ENCODE results near the gene ITPR2.

The ITPR2 gene

DNA sequence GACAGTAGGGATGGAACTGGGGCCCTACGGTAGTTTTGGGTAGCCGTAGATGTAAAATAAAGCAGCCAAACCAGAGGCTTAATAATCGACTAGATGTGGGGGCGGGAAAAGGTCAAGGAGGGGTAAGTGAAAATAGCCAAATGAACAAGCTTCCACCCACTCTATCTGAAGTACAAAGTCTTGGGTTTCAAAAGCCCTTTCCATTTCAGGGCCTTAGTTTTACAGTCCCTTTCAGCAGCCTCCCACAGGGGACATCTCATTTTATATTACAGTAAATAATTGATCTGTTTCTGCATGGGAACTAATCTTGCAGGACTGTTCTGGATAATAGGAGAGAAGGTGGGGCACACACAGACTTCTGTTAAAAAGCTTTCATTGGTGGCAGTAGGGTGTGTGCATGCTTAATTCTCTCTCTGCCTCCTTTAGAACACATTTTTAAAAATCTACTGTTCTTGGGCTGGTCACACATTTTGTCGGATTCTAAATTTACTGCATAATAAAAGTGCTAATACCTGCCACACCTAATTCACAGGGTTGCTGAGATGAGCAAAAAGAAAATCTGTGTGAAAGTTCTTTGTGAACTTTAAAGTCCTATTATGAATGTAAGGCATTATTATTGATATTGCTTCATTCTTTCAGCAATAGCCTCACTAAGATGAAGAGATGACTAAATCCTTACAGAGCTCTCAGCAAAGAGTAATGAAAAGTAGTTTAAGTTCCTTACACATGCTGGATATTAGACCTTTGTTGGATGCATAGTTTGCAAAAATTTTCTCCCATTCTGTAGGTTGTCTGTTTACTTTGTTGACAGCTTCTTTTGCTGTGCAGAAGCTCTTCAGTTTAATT is 104.6 kb downstream of the ITPR2 start:
- no peak for DNase-seq

DNA sequence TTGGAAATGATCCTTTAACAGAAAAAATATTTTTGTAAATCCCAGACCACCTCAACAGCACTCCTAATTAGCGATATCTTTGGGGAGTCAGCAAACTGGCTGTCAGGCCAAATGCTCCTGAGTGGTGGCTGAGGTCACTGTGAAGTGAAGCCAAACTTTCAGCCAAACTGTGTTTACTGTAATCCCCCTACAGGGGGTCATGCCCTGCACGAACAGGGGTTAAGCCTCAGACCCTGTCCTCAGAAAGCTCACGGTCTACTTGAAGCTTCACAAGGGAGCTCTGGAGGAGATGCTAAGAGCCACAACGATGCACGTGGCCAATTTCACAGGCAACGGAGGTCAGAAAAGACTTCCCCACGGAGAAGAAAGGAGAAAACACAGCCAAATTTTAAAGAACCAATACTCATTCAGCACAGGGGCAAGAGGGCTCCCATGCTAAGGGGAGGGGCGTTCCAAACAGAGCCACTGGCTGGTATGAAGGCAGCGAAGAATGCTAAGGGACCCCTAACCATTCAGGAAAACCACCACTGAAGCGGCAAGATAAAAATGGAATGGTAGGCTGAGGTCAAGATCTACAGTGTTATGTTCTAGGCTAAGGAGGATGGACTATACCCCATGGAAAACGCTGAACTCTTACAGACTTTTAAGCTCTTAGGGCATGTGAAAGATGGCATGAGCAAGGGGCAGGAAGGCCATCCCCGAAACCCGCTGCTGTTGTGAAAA is 105.4 kb downstream of the ITPR2 start:
- DNase-seq: no peak

DNA sequence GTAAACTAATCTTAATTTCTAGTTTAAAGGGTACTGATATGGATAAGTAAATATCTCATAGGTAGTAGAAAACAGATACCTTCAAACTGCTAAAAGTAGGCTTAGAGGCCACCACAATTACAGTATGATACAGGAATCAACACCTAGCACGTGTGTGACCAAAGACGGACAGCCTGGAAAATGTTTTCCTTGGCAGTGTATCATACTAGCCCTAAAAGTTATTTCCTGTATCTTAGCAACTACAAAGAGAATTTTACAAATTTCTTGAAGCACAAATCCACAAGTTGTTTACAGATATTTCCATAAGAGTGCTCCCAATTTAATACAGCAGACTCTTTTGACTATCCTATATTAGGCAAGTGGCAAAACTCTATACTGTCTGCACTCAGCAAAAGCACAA is 106.0 kb downstream of the ITPR2 start:
- no peak for DNase-seq

DNA sequence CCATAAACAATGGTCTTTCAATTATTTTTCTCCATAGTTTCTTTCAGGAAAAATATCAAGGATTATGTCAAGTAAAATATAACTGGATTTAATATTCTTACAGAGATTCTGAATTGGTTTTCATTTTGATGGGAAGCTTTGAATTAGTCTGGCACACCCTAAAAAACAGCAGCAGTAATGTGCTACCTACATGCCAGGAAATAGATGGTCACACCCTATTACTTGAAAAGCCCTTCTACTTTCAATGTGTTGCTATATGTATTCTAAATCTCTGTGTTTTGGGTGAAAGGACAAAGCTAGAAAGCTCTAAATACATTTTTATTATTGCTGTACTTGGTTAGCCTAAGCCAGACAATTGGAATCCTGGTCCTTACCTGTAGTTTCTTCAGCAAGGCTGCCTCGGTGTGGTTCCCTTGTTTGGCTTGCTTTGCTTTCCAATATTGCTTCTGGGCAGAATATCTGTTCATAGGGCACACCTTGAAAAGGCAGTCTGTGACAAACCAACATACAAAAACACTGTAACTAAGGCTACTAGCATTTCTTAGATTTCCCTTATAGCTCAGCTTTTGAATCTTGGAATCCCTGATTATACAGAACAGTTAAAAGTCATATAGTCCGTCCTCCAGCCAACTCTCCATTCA is 107.6 kb downstream of the ITPR2 start:
- DNase-seq: no peak

DNA sequence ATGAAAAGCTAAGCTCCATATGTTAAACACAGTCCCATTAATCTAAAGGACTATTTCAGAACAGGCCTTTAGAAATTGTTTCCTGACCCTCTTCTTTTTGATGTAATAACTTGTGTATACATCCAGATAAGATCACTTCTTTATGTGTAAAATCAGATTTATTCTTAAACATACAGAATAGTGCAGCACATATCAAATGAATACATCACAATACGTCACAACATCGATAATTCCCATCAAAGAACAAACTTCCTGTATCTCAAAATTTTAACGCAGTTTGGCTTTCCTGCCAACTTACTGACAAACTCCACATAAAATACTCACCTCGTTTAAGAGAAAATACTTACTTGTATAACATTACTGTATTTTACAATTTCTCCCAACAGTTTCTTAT is 108.7 kb downstream of the ITPR2 start:
- no peak for DNase-seq

DNA sequence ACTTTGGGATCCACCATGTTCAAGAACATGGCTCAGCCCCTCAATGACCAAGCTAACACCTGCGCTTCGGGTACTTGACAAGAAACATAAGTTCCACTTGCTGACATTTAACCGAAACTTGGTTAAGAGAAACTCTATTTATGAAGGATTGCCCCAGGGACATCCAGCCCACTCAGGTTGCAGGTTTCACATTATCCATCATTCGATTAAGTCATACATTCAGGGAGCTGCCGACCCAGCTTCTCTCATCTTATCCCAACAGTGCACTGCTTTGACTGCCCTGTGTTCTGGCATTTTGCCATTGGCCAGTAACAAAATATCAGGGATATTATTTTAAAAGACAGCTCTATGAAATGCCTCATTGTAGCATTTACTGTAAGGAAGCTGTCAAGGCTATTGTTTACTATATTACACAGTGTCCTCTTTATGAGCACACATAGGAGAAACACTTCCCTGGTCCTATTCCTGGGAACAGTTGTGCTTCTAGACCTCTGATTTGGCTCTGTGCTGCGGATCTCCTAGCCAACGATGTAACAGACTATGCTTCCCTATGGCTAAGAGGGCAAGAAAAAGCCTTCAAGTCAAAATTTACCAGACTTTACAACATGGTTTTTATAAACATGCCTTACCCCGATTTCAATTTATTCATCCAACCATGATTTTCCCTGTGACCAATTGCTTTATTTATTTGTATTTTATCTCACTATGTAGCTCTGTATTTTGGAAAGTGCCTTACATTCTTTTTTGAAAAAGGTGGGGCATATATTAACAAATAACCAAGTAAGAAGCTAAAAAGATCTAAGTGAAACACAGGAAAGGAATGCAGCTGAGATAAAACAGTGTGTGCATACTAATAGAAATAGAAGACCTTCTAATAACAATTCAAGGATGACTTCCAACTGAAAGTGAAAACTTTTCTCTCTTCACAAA is 109.3 kb downstream of the ITPR2 start:
- DNase-seq: no peak

DNA sequence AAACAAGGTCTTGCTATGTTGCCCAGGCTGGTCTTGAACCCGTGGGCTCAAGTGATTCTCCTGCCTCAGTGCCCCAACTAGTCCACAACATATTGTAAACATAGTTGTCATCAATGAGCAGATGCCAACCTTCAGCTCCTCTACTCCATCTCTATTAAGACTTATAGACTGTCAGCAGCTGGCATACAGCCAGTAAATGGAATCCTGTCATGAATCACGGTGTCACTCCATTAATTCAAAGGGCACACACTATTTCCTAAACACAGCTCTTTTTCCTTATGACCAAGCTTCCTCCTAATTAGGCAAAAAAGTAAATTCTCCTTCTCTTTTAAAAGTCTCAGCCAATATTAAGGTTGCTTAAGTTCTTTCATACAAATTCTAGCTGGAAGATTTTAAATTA is 111.2 kb downstream of the ITPR2 start:
- no peak for DNase-seq

DNA sequence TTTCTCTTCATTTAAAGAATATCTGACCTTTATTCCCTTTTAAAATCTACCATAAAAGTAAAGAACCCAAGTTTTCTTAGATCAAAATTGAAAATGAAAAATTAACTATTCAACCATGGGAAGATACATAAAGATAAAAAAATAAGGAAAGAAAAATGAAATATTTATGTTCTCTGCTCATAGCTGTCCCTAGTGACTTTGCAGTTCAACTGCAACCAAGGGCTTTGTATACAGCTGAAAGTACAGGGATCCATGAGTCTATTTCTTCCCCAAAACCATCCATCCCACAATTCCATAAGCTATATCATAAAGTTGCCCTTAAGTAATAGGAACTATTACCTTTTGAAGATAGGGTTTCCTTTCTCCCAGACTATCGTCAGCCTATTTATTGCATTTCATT is 113.1 kb downstream of the ITPR2 start:
- no peak for DNase-seq

DNA sequence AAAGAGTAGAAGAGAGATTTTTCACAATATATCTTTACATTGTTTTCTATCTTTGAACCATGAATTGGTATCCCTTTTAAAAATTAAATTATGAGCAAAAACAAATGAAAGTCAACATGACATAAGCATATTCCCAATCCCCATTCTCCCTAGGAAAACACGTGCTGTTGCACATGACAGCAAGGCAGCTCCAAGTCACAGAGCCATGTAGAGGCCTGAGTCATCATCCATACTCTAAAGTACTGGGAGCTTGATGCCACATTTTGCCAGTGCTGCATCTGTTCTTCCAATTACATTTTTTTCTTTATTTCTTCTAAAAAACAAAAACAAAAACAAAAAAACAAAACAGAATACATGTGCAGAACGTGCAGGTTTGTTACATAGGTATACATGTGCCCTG is 115.2 kb downstream of the ITPR2 start:
- no peak for DNase-seq

DNA sequence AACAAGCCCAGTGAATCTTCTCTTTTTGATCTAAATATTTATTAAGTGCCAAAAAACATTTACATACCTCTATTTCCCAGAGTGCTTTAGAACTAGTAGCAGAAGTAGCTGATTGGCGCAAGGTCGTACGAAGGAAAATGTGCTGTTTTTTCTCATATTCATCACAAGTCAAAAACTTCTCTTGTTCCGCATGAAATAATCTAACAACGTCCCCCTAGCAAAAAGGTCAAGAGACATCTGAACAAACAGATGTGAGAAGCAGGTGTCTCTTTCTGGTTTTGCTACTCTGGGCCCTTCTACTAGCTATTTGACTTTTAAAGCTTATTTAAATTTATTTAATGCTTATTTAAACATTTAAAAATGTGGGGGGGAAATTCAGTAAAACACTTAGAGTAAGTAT is 117.8 kb downstream of the ITPR2 start:
- no peak for DNase-seq

DNA sequence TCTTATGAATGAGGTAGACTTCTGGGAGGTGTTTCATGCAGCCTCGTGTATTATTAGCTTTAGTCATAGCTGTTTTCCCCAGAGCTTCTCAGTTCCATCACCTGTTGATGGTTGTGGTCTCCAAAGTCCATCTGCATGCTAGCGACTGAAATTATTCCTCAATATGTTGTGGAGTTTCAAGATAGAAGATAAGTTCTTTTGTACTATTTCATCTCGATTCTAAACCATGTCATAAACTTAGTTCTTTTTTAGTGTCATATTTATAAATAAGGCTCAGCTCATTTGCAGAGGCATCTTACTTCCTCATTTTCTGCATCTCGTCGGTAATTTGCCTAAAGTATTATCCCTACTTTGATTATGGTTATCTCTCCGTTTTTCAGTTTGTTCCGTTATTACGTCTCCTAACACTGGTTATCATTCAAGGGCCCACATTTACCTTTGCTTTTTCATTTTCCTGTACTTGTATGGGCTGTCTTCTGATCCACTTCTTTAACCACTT is 119.1 kb downstream of the ITPR2 start:
- DNase-seq: no peak

DNA sequence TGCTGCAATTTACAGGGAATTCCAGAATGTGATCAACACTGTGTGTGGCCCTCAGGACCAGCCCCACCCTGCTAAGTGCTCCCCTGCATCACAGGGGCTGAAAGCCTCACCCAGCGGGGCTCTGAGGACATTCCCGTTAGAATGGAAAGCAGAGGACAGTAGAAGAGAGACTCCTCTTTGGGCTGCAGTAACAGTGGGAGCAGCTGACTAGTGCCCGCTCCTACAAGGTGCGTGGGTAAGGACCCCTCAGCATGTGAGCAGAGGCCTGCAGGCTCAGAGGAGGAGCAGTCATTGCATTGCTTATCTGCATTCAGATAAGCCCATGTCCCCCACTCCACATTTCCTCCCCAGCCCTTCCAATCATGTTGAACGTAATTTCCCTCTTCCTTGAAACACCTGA is 120.1 kb downstream of the ITPR2 start:
- DNase-seq: no peak

DNA sequence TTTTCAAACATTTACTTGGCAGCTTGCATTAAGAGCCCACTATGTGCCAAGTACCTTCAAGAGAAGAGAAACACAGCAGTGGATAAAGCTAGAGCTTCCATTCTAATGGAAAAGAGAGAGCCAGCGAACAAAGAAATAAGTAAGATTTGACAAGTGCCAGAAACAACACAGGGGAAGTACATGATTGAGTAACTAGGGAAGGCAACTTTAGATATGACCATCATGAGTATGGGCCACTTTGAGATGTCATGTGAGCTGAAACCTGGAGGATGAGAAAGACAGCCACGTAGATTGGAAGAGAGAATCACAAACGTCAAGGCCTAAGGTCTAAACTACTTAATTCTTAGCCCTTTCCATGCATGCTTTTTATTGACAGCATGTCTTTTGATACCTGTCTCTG is 121.4 kb downstream of the ITPR2 start:
- DNase-seq: no peak

DNA sequence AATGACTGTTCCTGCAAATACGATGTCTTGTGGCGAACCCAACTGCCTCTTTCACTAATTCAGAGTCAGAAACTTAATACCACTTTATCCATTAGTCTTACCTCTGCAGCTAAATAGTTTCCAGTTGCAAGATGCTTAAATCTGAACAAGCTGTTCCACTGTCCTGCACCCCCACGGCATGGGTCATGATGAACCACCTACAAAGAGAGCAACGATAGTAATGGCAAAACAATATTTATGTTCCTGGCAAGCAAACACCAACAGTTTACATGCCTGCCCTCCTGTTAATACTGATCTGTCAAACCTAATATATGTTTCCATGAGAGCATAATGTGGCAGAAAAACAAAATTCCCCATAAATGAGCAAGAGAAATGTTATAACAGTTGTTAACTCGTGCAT is 121.9 kb downstream of the ITPR2 start:
- DNase-seq: no peak

DNA sequence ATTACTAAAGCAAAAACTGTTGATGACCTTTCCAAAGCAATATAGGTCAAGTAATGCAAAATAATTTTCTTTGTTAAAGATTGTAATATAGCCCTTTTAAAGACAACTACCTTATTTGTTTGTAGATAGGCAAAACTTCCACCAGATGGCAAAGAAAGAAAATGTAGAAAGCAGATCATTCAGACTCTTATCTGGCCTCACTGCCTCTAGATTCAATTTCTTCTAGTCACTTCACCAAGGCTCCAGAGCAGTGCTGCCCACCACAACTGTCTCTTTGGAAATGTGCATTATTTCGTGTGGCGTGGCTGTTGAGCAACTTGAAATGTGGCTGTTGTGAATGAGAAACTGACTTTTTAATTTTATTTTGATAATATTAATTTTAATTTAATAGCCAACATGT is 127.1 kb downstream of the ITPR2 start:
- no peak for DNase-seq

DNA sequence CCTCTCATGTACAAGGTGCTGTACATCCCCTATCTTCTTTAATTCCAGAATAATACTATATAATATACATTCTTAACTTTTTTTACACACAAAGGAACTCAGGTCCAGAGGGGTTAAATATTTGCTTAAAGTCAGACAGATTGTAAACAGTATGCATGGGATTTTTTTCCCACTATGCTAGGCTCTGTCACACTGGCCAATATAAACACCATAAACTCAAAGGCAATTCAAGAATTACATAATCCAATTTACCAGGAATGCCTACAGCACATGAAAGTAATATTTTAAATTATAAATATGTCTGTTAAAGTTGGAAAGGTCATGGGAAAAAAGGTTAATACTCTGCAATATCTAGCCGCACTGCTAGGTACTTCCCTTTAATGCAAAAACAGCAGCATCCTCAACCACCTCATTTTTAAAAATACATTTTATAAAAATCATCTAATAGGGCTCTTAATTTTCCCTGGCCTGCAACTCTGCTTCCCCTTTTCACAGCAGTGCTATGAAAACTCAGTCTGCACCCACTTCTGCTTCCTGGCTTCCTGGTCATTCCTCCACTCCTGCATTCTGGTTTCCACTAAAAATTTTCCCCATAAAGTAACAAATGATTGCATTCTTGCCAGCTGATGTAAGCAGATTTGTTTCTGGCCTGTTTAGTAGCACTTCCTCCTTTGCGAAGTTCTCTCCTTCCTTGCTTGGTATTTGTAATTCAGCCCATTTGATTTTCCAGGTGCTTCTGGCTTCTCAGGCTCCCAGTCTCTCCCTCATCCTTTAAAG is 128.1 kb downstream of the ITPR2 start:
- DNase-seq: no peak

DNA sequence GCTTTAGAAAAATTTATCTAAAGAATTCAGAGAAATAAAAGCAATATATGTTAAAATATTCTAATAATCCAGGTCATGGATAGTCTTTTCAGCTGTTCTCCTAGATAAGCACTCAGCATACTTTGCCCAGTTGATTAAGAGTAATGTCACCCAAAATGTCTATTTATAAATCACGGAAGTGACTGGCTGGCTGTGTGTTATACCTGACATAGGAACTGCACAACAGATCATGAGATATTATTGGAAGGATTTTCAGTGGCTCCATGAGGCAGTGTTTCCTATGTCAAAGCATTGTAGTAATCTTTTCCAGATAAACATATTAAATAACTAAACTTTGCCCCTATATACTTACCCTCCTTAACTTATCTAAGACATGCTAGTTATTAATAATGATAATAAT is 128.8 kb downstream of the ITPR2 start:
- no peak for DNase-seq

DNA sequence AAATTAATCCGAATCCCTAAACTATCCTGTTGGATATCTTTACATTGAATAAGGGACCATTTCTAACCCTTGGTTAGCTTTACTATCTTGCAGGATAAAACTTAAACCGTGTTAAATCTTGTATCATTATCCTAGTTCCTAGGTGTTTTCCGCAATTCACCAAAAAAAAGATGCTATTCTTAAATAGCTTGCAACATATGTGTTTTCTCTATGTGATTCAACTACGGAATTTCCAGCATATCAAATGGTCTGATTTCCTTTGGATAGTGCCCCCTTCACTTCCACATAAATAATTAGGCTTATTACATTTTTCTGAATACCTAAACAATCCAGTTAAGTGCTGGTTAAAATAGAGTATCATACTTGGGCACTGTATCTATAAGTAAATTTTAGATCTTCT is 130.3 kb downstream of the ITPR2 start:
- no peak for DNase-seq

DNA sequence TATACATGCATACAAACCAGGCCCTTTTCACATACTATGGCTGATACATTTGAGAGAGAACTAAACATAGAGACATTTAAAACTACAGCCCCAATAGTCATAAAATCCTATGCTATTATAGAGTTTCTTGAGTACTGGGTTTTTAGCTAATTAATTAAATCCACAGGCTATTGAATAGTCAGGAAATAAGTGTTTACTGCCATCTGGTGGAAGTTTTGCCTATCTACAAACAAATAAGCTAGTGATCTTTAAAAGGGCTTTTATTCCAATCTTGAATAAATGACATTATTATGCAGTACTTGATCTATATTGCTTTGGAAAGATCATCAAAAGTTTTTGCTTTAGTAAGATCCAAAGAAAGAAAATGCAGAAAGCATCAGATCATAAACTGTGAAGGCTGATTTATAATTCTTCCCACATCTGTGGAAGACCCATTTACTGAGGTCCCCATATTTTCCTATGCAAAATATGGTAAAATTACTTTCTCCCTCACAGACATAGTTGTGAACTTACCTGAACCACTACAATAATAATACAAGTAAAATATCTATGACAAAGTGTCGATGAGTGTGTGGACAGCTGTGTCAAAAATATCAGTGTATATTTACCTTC is 131.3 kb downstream of the ITPR2 start:
- peak; percentile 18 for DNase-seq

DNA sequence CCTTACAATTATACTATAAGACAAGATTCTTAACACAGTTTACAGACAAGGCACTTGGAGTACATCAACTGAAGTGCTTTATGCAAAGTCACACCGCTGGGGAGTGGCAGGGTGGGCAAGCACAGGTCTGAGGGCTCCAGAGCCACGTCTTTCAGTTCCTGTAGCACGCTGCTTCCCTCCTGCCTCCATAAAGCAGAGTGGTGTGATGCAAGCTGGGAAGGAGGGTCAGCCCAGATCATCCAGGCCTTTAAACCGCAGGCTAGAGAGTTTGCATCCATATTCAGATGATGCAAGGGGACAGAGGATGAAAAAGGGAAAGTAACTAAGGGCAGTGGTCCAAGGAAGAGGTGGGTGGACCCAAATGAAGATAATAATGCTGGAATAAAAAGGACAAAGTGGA is 132.6 kb downstream of the ITPR2 start:
- DNase-seq: no peak

DNA sequence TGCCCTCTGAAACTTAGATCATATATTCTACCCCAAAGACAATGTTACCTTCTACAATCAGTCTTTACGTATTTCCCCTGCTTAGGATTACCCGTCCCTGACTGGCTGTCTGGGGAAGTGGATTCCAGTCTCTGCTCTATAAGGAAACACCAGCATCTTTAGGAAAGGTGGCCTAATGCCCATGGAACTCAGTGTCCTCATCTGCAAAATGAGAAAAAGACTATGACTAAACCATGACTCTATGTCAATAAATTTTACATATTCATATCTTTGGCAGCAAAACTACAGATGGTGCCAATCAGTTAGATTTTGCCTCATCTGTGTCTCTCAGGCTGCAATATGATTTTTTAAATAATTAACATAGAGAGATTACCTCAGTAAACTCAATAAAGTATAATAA is 133.8 kb downstream of the ITPR2 start:
- DNase-seq: no peak

DNA sequence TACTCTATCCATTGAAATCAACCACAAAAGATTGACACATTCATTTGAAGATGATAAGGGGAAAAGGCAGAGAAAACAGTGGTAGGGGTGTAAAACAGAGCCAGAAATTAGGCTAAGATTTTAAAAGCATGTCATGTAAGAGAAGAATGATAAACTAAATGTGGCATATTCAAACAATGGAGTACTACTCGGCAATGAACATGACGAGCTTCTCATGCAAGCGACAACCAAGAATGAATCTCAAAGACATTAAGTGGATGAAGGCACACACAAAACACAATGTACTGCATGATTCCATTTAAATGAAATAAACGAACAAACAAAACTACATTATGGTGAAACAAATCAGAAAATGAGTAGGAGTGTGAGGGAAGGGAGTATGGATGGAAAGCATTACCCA is 134.8 kb downstream of the ITPR2 start:
- no peak for DNase-seq
